ENCODE results near the gene SIVA1.
A peak's percentile ranks its signal among the peaks of the same experiment; 100 is the strongest.

SIVA1 gene

DNA sequence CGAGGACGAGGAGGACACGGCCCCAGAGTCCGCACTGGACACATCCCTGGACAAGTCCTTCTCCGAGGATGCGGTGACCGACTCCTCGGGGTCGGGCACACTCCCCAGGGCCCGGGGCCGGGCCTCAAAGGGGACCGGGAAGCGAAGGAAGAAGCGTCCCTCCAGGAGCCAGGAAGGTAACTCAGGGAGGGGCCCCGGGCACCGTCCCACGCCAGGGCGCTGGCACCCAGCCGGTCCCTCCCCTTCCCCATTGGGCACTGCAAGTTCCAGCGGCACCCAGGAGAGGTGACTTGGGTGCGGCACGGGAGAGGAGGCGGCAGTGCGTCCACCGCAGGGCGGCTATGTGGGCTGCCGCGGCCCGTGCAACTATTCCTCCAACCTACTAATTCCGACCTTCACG, 38.3 kb upstream of the SIVA1 start:
- TF ChIP-seq, protein P1, sequence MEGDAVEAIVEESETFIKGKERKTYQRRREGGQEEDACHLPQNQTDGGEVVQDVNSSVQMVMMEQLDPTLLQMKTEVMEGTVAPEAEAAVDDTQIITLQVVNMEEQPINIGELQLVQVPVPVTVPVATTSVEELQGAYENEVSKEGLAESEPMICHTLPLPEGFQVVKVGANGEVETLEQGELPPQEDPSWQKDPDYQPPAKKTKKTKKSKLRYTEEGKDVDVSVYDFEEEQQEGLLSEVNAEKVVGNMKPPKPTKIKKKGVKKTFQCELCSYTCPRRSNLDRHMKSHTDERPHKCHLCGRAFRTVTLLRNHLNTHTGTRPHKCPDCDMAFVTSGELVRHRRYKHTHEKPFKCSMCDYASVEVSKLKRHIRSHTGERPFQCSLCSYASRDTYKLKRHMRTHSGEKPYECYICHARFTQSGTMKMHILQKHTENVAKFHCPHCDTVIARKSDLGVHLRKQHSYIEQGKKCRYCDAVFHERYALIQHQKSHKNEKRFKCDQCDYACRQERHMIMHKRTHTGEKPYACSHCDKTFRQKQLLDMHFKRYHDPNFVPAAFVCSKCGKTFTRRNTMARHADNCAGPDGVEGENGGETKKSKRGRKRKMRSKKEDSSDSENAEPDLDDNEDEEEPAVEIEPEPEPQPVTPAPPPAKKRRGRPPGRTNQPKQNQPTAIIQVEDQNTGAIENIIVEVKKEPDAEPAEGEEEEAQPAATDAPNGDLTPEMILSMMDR (IDR thresholded peaks at IDR 0.05) = no peak
- no peak overlapping the region for H3K27ac ChIP-seq
- no peak overlapping the region for H3K4me3 ChIP-seq
- DNase-seq (ENCODE audit: low spot score) = no peak

- Histone ChIP-seq H3K4me3 (no peak overlapping the region), H3K27ac (no peak overlapping the region)
- no peak for DNase-seq (ENCODE audit: low spot score)
- TF ChIP-seq, protein P1 (IDR thresholded peaks at IDR 0.05) = no peak
These were observed 37.5 kb upstream of the SIVA1 start for GRCh38 chr14:104715416-104715815.

DNA sequence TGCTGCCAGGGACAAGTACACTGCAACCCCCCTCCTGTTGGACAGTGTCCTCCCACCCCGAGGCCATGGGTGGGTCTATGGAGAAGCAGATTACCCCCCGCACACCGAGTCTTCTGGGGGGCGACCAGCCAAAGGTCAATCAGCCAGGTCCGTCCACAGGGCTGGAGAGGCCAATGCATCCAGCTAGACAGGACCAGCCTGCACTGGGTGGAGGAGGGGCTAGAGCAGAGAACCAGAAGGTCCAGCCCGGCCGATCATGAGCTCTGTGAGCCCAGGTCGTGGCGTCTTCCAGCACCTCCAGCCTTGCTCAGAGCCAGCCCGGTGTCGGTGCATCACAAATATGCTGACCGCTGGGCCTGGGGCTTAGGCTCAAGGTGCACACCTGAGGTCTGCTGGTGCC, 37.1 kb upstream of the SIVA1 start:
- TF ChIP-seq, protein P1 (IDR thresholded peaks at IDR 0.05) = no peak
- H3K27ac ChIP-seq = no peak overlapping the region
- H3K4me3 ChIP-seq = no peak overlapping the region
- DNase-seq (ENCODE audit: low spot score) = no peak

- Histone ChIP-seq H3K4me3 (no peak overlapping the region), H3K27ac (peak overlapping the region in 1 of 2 donors; percentile 10)
- TF ChIP-seq, protein P1 (IDR thresholded peaks at IDR 0.05) = no peak
- DNase-seq (ENCODE audit: low spot score) = no peak
These were observed 35.8 kb upstream of the SIVA1 start for GRCh38 chr14:104717137-104717536.

DNA sequence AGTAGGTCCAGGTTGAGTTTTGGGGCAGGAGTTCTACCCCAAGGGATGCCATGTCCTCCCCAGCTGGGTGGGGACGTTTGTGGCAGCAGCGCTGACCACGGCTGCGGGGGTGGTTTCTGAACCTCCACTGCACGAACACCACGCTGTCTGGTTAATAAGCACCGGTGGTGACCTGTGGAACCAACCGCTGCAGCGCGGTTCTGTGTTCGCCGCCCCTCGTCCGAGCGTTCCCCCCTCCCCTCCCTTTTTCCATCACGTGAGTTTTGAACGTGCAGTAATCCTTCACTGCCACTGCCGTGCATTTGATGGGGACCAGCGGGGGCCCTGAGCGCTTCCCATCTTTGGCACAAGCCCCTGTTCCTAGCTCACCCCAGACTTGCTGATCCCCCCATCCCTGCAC, 35.3 kb upstream of the SIVA1 start:
- TF ChIP-seq, protein P1 (IDR thresholded peaks at IDR 0.05) = no peak
- Histone ChIP-seq H3K27ac (peak overlapping the region in 1 of 2 donors; percentile 10), H3K4me3 (no peak overlapping the region)
- no peak for DNase-seq (ENCODE audit: low spot score)

- DNase-seq (ENCODE audit: low spot score) = no peak
- TF ChIP-seq, protein P1 (IDR thresholded peaks at IDR 0.05) = no peak
- H3K27ac ChIP-seq = peak overlapping the region in 1 of 2 donors; percentile 10
These were observed 34.8 kb upstream of the SIVA1 start for GRCh38 chr14:104718147-104718546.

DNA sequence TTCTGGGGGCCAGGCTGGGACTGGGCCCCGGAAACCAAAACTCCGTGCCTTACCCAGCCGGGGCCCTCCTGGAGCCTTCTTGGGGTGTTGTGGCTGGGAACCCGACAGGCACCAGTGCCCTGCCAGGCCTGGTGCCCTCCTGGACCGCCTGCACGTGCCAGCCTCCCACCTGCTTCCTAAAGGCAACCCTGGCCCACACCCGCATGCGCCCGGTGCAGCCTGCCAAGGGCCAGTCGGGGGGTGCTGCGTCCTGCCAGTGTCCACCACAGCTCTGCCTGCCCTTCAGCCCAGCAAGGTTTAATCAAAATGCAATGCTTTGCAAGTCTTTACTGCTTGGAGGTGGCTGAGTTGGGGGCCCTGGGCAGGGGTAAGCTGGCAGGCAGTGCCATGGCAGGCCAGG, 34.1 kb upstream of the SIVA1 start:
- DNase-seq (ENCODE audit: low spot score) = no peak
- Histone ChIP-seq H3K4me3 (no peak overlapping the region), H3K27ac (no peak overlapping the region)
- TF ChIP-seq, protein P1 (IDR thresholded peaks at IDR 0.05) = no peak

More at GRCh38 chr14:104718147-104718546, 34.8 kb upstream of the SIVA1 start:
- H3K4me3 ChIP-seq = no peak overlapping the region
